GM12801 (cell line): ENCODE results near the gene DHFR.

Experiments
- TF ChIP-seq, protein P1 (sequence below): IDR thresholded peaks from one replicate; pipeline ENCODE4 v1.5.1; 2011; ENCODE audit warnings: control low read depth; ENCODE audit not compliant: insufficient read length; ENCODE audit errors: extremely low read depth

Gene DHFR

DNA sequence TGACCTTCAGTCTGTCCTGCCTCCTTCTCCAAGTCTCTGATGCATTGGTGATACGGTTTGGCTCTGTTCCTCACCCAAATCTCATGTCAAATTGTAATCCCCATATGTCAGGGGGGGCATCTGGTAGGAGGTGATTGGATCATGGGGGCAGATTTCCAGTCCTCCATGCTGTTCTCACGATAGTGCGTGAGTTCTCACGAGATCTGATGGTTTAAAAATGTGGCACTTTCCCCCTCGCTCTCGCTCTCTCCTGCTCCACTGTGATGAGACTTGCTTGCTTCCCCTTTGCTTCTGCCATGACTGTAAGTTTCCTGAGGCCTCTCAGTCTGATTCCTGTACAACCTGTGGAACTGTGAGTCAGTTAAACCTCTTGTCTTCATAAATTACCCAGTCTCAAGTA is 70.0 kb downstream of the DHFR start:
- TF ChIP-seq, protein P1, sequence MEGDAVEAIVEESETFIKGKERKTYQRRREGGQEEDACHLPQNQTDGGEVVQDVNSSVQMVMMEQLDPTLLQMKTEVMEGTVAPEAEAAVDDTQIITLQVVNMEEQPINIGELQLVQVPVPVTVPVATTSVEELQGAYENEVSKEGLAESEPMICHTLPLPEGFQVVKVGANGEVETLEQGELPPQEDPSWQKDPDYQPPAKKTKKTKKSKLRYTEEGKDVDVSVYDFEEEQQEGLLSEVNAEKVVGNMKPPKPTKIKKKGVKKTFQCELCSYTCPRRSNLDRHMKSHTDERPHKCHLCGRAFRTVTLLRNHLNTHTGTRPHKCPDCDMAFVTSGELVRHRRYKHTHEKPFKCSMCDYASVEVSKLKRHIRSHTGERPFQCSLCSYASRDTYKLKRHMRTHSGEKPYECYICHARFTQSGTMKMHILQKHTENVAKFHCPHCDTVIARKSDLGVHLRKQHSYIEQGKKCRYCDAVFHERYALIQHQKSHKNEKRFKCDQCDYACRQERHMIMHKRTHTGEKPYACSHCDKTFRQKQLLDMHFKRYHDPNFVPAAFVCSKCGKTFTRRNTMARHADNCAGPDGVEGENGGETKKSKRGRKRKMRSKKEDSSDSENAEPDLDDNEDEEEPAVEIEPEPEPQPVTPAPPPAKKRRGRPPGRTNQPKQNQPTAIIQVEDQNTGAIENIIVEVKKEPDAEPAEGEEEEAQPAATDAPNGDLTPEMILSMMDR: no peak

GRCh38 chr5:80579050-80579449 is 75.7 kb downstream of the DHFR start:
- TF ChIP-seq, protein P1: no peak

DNA sequence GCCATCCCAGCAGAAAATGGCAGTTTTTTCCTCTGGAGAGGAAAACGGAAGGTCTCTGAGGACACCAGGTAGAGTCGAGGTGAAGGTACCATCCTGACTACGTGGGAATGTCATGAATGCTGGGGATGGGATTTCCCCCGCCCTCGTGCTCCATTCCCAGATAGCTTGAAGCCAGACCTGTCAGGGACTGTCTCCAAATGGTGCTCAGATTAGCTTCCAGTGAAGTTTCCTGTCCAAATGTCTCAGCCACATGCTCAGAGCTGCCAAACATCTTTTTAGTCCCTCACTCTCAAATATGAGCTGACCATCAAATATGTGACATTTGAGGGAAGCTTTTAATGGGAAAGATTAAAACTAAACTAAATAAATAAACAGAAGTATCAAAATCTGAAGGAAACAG is 77.1 kb downstream of the DHFR start:
- TF ChIP-seq, protein P1: no peak

DNA sequence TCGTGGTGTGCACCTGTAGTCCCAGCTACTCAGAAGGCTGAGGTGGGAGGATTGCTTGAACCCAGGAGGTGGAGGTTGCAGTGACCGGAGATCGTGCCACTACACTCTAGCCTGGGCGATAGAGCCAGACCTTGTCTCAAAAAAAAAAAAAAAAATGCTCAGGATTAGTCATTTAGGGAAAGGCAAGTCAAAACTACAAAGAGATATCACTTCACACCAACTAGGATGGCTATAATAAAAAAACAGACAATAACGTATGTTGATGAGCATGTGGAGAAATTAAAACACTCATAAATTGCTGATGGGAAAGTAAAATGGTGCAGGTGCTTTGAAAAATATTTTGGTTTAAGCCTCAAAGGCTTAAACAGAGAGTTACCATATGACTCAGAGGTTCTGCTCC is 78.4 kb downstream of the DHFR start:
- TF ChIP-seq, protein P1: no peak
